Measurements from ENCODE around the gene GPRIN1.

DNA sequence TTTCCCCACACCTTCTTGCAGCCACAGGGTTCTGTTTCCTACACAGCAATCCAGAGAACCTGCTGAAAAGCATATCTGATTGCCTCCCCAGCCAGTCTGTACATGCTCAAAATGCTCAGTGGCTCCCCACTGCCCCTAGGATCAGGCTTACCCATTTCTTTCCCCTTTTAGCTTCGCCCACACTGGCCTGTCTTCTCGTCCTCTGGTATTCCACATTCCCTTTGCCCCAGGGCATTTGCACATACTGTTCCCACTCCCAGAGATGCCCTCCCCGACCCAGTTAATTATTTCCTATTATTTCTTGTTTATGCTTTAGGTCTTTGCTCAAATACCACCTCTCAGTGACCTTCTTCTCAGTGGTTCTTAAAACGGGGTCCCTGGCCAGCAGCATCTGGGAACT is 30.7 kb upstream of the GPRIN1 start:
- TF ChIP-seq, protein P1, sequence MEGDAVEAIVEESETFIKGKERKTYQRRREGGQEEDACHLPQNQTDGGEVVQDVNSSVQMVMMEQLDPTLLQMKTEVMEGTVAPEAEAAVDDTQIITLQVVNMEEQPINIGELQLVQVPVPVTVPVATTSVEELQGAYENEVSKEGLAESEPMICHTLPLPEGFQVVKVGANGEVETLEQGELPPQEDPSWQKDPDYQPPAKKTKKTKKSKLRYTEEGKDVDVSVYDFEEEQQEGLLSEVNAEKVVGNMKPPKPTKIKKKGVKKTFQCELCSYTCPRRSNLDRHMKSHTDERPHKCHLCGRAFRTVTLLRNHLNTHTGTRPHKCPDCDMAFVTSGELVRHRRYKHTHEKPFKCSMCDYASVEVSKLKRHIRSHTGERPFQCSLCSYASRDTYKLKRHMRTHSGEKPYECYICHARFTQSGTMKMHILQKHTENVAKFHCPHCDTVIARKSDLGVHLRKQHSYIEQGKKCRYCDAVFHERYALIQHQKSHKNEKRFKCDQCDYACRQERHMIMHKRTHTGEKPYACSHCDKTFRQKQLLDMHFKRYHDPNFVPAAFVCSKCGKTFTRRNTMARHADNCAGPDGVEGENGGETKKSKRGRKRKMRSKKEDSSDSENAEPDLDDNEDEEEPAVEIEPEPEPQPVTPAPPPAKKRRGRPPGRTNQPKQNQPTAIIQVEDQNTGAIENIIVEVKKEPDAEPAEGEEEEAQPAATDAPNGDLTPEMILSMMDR (IDR thresholded peaks at IDR 0.05), result no peak
- no peak for TF ChIP-seq RELA (CRISPR knock-in tag; IDR thresholded peaks at IDR 0.05; ENCODE audit: borderline replicate concordance)
- TF ChIP-seq, protein P2, sequence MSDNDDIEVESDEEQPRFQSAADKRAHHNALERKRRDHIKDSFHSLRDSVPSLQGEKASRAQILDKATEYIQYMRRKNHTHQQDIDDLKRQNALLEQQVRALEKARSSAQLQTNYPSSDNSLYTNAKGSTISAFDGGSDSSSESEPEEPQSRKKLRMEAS (CRISPR knock-in tag; IDR thresholded peaks at IDR 0.05), result no peak
- TF ChIP-seq, protein P3, sequence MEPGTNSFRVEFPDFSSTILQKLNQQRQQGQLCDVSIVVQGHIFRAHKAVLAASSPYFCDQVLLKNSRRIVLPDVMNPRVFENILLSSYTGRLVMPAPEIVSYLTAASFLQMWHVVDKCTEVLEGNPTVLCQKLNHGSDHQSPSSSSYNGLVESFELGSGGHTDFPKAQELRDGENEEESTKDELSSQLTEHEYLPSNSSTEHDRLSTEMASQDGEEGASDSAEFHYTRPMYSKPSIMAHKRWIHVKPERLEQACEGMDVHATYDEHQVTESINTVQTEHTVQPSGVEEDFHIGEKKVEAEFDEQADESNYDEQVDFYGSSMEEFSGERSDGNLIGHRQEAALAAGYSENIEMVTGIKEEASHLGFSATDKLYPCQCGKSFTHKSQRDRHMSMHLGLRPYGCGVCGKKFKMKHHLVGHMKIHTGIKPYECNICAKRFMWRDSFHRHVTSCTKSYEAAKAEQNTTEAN (CRISPR knock-in tag; IDR thresholded peaks at IDR 0.05), result no peak
- TF ChIP-seq, protein P4, sequence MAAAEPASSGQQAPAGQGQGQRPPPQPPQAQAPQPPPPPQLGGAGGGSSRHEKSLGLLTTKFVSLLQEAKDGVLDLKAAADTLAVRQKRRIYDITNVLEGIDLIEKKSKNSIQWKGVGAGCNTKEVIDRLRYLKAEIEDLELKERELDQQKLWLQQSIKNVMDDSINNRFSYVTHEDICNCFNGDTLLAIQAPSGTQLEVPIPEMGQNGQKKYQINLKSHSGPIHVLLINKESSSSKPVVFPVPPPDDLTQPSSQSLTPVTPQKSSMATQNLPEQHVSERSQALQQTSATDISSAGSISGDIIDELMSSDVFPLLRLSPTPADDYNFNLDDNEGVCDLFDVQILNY (CRISPR knock-in tag; IDR thresholded peaks at IDR 0.05), result no peak
- no peak for TF ChIP-seq SP1 (CRISPR knock-in tag; conservative IDR thresholded peaks at IDR 0.05)
- TF ChIP-seq ETV6 (CRISPR knock-in tag; IDR thresholded peaks at IDR 0.05), result no peak
- TF ChIP-seq NR2C2 (CRISPR knock-in tag; IDR thresholded peaks at IDR 0.05), result no peak
- TF ChIP-seq, protein P5, sequence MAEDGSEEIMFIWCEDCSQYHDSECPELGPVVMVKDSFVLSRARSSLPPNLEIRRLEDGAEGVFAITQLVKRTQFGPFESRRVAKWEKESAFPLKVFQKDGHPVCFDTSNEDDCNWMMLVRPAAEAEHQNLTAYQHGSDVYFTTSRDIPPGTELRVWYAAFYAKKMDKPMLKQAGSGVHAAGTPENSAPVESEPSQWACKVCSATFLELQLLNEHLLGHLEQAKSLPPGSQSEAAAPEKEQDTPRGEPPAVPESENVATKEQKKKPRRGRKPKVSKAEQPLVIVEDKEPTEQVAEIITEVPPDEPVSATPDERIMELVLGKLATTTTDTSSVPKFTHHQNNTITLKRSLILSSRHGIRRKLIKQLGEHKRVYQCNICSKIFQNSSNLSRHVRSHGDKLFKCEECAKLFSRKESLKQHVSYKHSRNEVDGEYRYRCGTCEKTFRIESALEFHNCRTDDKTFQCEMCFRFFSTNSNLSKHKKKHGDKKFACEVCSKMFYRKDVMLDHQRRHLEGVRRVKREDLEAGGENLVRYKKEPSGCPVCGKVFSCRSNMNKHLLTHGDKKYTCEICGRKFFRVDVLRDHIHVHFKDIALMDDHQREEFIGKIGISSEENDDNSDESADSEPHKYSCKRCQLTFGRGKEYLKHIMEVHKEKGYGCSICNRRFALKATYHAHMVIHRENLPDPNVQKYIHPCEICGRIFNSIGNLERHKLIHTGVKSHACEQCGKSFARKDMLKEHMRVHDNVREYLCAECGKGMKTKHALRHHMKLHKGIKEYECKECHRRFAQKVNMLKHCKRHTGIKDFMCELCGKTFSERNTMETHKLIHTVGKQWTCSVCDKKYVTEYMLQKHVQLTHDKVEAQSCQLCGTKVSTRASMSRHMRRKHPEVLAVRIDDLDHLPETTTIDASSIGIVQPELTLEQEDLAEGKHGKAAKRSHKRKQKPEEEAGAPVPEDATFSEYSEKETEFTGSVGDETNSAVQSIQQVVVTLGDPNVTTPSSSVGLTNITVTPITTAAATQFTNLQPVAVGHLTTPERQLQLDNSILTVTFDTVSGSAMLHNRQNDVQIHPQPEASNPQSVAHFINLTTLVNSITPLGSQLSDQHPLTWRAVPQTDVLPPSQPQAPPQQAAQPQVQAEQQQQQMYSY (CRISPR knock-in tag; IDR thresholded peaks at IDR 0.05), result no peak

Measured in WTC11 (cell line).